ENCODE results near the gene CNDP2.
A peak's percentile ranks its signal among the peaks of the same experiment; 100 is the strongest.

Gene CNDP2

DNA sequence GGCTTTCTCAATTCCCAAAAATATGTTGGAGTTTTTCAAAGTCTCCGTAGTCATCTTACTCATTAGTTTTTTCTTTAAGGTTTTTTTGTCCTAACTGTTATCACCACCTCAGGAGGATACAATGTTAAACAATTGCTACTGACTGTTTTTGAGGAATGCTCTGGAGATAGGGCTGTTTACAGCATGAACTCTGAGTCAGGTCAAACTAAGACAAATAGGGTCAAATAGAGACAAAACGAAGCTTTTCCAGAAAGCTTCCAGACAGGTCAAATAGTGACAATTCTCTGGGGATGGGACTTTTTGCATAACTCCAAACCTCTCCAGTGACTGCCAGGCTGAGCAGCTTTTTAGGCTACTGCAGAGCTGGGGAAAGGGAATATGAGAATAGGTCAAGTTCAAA is 23.9 kb upstream of the CNDP2 start:
- no peak for DNase-seq (ENCODE audit: extremely low read depth in 1 of 2, low read depth in 1 of 2)

DNA sequence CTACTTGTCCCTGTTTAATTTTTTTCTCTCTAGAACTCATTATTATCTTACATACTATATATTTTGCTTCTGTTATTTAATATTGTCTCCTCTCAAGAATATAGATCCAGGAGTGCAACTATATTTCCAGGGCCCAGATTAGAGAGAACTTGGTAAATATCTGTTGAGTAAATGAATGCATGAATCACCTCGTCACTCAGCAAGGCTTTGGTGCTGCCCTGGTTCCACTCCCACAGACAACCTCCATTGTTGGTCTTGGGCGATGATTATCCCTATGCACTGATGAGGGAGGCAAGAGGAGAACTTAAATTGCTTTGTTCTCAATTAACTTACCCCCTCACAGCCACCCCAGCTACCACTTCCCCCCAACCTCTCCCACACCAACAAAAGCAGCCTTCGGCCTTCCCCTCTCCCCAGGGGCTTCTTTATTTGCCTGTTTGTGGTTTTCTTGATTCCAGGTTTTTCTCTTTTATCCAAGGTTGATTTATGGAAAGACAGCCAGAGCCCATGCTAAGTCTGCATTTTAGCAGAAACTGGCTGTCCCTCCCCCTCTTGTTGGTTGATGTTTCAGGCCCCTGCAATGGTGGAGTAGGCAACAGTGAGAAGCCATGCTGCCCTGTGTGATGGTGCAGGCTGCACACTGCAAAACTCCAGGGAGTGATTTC is 22.1 kb upstream of the CNDP2 start:
- no peak for DNase-seq (ENCODE audit: extremely low read depth in 1 of 2, low read depth in 1 of 2)

DNA sequence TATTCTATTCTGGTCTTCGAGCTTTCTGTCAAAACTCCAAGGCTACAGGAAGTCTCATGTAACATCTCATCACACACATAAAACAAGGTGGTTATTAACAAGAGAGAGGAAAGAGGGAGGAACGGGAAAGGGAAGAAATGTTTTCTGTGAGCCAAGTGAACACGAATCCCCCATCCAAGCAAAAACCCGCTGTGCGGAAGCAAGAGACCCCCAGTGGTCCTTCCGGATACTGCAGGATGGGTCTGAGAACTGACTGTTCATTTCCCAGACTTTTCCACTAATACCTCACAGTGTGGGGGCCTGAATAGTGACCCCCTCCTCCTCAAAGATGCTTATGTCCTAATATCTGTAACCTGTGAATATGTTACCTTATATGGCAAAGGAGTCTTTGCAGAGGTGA is 20.0 kb upstream of the CNDP2 start:
- DNase-seq (ENCODE audit: extremely low read depth in 1 of 2, low read depth in 1 of 2) = no peak

DNA sequence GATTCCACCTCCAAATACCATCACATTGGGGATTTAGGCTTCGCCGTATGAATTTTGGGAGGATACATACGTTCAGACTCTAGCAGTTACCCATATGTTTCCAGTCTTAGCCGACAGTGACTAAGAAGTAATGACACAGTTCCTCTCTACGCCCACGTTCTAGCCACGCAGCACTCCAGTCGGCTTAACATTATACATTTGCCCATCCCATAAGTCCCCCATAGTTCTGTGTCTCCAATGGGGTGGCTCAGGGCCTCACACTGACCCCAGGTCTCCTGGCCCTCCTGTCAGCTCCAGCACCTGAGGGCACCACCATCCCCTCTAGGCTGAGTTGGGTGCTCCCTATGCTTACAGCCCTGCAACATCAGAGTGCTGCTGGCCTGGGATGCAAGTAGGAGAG is 18.4 kb upstream of the CNDP2 start:
- no peak for DNase-seq (ENCODE audit: extremely low read depth in 1 of 2, low read depth in 1 of 2)

DNA sequence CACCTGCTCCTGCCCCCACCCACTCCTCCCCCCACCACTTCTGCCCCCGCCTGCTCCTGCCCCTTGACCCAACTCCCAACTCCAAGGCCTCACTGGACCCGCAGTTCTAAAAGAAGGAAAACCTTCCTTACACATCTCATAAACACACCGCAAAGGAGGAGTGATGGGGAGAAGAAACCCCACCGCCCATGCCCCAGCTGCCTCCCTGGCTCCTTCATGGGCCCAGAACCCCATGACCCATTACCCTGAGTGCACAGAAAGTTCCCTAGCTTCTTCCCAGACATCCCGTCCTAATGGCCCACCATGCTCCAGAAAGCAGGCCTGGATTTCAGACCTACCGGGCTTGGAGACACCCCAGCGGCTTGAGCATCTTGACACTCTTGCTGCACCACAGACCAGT is 17.8 kb upstream of the CNDP2 start:
- DNase-seq (ENCODE audit: extremely low read depth in 1 of 2, low read depth in 1 of 2) = no peak

DNA sequence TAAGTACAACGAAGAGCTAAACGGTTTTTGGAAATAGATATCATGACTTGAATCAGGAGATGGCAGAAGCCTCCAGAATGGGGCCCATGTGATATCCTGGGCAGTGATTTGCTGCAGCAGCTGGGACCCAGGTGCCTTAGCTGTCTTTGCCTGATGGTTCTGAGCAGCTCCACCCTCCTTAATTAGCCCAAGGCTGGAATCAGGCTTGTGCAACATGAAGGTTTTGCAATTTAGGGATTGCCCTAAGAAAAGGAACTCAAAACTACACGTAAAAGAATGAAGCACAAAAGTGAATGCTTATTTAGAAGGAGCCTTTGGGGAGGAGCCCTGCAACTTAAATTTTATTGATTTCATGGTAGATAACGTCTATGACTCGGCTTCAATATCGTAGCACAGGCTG is 17.3 kb upstream of the CNDP2 start:
- no peak for DNase-seq (ENCODE audit: extremely low read depth in 1 of 2, low read depth in 1 of 2)

DNA sequence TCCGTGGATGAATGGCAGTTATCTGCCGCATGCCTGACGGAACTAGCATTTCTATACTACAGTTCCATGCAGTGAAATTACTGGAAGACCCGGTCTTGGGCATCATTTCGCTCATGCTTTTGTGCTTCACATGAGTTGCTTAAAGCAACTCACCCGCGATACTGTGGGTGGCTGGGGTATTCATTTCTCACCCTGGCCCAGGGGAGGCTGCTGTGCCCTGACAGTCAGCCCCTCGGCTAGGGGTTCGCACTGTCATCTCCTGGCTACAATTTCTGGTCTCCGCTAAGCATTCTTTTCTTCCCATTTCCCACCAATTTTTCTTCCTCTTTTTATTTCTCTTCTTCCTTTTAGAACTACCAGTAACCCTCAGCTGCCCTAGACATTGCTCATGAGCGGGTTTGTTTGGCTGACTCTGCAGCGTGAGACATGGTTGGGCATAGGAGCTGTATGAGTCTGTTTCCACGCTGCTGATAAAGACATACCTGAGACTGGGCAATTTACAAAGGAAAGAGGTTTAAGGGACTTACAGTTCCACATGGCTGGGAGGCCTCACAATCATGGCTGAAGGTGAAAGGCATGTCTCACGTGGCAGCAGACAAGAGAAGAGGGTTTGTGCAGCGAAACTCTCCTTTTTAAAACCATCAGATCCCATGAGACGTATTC is 16.5 kb upstream of the CNDP2 start:
- no peak for DNase-seq (ENCODE audit: extremely low read depth in 1 of 2, low read depth in 1 of 2)

DNA sequence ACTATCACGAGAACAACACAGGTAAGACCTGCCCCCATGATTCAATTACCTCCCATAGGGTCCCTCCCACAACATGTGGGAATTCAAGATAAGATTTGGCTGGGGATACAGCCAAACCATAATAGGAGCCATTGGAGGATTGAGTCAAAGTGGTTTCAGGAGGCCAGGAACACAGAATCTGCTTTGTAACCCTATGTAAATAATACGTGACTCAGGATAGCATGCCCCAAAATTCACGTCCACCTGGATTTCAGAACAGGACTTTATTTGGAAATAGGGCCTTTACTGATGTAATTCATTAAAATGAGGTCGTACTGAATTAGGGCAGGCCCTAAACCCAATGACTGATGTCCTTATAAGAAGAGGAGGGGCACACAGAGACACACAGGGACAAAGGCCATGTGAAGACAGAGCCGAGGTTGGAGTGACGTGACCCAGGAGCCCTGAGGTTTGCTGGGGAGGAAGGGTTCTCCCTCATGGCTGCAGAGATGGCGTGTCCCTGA is 16.0 kb upstream of the CNDP2 start:
- no peak for DNase-seq (ENCODE audit: extremely low read depth in 1 of 2, low read depth in 1 of 2)

DNA sequence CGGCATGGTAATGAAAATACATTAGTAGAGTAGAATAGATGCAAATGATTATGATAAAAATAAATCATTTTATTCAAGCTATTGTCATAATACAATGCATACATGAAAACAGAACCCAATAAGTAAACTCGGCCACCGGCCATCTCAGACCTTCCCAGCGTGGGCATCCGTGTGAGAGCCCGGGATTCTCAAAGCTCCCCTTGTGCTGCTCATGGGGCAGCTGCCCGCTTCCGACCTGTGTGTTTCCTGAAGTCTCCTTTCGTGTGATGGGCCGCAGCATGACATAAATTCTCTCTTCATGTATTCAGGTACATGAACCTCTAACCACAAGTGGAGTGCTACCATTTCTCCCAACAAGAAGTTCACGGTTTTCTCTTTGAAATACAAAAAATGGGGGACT is 13.5 kb upstream of the CNDP2 start:
- DNase-seq (ENCODE audit: extremely low read depth in 1 of 2, low read depth in 1 of 2) = no peak

DNA sequence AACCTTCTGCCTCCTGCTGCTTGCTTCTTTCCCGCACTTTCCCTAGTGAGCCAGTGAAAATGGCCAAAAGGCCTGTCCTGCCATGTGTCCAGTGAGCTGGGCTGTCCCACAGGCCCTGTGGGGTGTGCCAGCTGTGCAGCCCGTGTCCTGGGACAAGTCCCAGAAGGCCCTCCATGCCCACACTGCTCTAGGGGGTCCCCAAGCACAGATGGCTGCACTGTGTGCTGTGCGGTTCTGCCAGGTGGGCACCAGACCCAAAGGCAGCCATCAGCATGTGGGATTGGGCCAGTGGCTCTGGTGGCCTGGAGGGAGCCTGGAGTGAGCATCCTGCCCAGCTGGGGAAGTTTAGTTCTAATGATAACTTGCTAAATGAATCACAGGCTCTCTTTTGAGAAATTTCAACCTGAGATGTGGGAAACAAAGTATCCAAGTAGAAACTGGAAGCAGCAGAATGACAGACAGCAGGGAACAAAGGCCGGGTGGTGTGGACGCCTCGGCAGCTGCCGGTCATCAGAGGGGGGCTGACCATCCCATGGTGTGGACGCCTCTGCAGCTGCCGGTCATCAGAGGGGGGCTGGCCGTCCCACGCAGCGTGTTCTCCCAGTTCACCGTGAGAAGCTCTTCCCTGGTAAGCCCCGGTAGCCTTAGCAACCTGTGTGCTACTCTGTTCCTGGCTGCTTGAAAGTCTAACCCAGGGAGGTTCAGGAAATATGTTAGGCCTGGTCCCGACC is 9.9 kb upstream of the CNDP2 start:
- no peak for DNase-seq (ENCODE audit: extremely low read depth in 1 of 2, low read depth in 1 of 2)

DNA sequence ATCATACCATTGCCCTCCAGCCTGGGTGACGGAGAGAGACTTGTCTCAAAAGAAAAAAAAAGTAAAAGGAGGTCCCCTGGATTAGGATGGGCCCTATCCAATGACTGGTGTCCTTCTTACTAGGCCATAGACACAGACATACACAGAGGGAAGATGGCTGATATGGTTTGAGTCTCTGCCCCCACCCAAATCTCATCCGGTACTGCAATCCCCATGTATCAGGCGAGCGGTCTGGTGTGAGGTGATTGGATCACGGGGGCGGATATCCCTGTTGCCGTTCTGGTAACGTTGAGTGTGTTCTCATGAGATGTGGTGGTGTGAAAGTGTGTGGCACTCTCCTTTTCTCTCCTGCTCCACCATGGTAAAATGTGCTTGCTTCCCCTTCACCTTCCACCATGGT is 7.8 kb upstream of the CNDP2 start:
- DNase-seq (ENCODE audit: extremely low read depth in 1 of 2, low read depth in 1 of 2) = no peak

DNA sequence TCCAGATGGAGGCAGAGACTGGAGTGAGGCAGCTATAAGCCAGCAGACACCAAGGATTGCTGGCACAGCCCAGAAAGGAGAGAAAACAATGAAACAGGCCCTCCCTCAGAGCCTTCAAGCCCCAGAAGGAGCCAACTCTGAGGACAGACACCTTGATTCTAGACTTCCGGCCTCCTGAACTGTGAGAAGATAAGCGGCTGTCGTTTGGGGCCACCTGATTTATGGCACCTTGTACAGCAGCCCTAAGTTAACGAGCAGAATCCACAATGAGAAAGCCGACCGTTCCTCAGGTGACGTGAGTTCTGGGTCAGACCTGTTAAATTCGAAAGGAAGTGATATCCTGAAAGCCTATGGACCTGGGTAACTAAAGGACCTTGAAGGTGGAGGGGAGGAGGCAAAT is 7.3 kb upstream of the CNDP2 start:
- no peak for DNase-seq (ENCODE audit: extremely low read depth in 1 of 2, low read depth in 1 of 2)

DNA sequence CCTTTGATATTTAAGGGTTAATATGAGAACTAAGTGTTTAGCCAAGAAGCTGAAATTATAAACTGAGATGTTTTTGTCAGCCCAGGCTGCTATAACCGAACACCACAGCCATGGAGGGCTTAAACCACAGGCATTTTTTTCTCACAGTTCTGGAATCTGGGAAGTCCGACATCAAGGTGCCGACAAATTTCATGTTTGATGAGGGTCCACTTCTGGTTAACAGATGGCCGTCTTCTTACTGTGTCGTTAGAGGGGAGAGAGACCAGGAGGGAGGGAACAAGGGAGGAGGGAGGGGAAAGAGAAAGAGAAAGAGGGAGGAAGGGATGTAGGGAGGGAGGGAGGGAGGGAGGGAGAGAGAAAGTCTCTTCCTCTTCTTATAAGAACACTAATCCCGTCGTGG is 6.5 kb upstream of the CNDP2 start:
- no peak for DNase-seq (ENCODE audit: extremely low read depth in 1 of 2, low read depth in 1 of 2)

DNA sequence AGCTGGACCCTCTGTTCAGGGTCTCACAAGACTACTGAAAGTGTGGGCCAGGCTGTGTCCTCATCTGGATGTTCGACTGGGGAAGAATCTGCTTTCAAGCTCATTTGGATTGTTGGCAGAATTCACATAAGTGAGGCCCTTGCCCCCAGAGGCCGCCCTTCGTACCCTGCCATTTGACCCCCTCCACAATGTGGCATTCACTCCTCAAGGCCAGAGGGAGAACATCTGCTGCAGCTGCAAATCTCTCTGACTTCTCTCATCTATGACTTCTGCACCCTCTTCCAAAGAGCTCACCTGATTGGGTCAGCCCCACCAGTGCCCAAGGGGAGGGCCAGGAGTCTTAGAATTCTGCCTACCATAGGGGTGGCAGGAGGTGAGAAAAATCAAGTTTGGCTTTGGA is 3.9 kb upstream of the CNDP2 start:
- DNase-seq (ENCODE audit: extremely low read depth in 1 of 2, low read depth in 1 of 2) = no peak

DNA sequence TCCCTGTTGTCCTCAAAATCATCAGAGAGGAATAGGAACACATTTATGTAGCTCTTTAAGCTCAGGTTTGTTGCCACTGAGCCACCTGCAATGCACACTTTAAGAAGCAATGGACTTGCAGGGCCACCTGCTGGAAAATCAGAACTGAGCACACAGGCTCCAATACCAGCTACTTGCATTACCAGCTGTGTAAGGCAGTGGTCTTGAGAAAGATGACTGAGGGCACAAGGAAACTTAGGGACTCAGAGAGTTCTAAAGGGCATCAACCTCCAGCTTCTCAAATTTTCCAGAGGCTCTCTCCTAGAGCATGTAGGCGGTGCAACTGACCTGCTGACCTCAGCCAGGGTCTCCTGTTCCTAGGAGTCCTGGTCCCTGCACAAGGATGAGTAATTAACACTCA is 2.5 kb upstream of the CNDP2 start:
- DNase-seq (ENCODE audit: extremely low read depth in 1 of 2, low read depth in 1 of 2) = peak in 1 of 2 donors; percentile 22

DNA sequence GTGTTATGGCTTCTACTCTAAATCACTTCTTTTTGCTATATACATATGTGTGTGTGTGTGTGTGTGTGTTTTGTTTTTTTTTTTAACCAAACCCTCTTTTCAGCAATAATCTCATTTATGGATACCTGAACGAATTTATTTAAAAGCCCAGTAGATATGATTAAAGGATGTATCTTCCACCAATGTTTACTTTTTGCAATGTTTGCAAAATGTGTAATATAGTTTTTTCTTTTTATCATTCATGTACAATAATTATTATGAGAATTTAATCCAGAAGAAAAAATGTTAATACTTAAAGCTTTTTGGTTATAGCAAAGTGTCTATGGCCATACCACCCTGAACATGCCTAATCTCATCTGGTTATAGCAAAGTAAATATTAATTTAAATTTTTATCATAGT is 1.6 kb upstream of the CNDP2 start:
- DNase-seq (ENCODE audit: extremely low read depth in 1 of 2, low read depth in 1 of 2) = no peak

DNA sequence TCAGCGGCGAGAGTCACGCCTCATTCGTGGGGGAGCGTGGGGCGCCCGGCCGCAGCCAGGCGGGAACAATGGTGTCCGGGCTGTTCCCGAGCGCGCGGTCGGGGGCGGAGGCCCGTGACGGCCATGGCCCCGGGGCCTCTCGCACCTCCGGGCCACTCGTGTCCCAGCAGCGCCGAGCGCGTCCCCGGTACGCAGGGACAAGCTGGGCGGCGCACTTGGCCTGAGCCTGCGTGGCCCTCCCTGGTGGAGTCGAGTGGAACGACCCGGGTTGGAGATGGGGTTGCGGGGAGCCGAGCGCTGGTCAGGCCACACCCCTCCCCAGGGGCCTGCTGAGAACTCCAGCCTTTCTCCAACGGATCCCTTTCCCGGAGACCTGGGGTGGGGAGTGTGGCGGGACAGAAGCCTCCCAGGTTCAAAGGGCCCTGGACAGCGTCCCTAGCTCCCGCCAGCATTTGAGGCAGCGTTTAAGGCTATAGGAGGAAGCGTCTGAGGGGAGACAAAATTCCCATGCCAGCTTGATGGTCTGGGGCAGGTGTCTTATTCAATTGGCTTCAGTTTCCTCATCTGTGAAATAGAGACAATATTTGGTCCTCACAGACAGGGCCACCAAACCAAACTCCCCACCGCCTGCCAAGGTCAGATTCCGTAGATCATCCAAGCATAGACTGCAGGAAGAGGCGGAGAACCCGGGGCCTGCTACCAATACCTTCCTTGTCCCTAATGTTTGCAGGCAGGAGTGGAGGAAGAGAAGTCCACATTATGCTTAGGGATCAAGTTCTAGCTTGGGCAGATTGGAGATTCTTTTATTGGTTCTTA is 553 bp downstream of the CNDP2 start:
- DNase-seq (ENCODE audit: extremely low read depth in 1 of 2, low read depth in 1 of 2) = no peak

DNA sequence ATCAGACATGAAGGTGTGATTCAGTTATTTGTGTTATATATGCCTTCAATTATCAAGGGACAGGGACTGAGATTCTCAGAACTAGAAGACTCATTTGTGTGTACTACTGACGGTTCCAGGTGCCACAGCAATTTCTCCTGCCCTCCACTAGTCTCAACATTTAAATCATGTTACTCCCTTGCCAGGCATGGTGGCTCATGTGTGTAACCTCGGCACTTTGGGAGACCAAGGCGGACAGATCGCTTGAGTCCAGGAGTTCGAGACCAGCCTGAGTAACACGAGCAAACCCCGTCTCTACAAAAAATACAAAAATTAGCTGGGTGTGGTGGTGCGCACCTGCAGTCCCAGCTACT is 1.1 kb downstream of the CNDP2 start:
- no peak for DNase-seq (ENCODE audit: extremely low read depth in 1 of 2, low read depth in 1 of 2)

DNA sequence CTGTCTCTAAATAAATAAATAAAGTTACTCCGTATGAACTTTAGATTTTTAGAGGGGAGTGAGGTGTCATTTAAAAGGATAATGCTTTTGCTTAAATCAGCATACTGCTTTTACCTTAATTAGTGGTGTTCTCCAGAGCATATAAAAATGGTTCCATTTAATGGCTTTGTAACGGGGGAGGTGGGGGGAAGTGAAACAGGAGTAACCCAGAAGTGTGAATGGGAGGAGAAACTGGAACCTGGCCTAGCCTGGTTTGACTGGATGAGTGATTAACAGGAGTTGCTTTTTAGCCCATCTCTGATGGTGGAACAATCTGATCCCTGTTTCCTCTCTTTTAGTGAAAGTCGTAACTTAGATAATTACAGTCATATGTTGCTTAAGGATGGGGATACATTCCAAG is 1.6 kb downstream of the CNDP2 start:
- no peak for DNase-seq (ENCODE audit: extremely low read depth in 1 of 2, low read depth in 1 of 2)

DNA sequence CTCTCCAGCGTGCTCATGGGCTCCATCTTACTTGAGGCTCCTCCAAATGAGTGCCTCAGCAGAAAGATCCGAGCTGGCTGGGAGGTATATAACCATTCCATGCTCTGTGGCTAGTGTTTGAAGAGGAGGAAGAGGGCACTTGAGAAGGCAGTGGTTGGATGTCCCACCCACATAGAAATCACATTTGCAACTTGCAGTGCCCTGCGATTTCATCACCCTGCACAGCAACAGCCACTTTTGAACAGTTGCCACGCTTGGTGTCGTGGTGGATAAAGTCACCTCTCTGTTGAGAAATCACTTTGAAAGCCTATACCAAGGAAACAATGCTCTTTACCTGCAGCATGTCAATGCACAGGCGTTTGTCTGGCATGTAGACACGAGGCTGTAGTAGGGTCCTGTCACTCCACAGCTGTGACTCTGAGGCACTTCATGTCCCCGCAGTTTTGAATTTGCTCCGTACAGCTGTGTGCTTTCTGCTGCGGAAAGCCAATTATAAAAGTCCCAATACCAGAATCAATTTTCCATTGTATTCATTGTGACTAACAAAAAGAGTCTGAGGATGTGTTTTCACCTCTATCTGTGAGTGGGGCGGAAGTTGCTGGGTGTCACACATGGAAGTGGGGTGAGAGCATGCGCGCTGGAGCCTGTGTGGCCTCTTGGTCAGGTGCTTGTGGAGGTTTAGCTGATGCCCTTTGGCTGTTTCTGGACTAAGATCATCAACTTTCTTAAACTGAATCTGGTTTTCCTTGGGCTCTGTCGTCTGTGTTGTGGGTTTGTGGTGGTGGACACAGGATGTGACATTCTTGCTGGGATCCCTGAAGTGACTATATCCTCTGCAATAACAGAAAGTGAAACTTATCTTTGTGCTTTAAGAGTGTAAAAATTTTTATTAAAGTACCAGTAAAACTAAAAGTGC is 2.8 kb downstream of the CNDP2 start:
- peak; percentile 52 to 83 for DNase-seq (ENCODE audit: extremely low read depth in 1 of 2, low read depth in 1 of 2)

Measured in stimulated activated CD8-positive, alpha-beta memory T cell treated with anti-CD3 and anti-CD28 coated beads, Interleukin-7, amount 100 ng/mL, for 48 hours (primary cell).